Endothelial cell of umbilical vein (primary cell): ENCODE data around the gene CCL13. TPM values are rescaled to one million over a fixed set of nuclear protein-coding genes. Genes with fewer than 3 reads are reported as not detected.
A peak's percentile ranks its signal among the peaks of the same experiment; 100 is the strongest.

ENCODE experiments used
- BruUV-seq: library from RNA; stranded (reverse); fragments of 400-500 nt; replicated peaks from 2 replicates; lab custom pipeline; 2021; lab: Mats Ljungman, UMichigan
- CTCF ChIA-PET: fragments of 300-600, 350-600 bp; sonication (Branson Sonifier 250); formaldehyde crosslinking; loops from one replicate; lab custom pipeline; 2021; ENCODE audit warnings: antibody characterized with exemption, inconsistent platforms; lab: Charles Lee
- POLR2A ChIA-PET: fragments of 300-600, 350-600 bp; sonication (Branson Sonifier 250); formaldehyde crosslinking; loops from one replicate; lab custom pipeline; 2021; ENCODE audit warnings: antibody characterized with exemption, inconsistent platforms; lab: Charles Lee
- DNase-seq: peaks from one replicate; pipeline ENCODE4 v3.0.0-alpha.2; 2011; ENCODE audit warnings: low read depth, low spot score
- FAIRE-seq: peaks from 2 replicates; lab custom pipeline; 2011; peaks lifted over from hg19 to GRCh38; lab: Jason Lieb, UNC
- H2AFZ ChIP-seq: 2 replicates; pipeline ENCODE4 v1.6.0; 2012; ENCODE audit warnings: low read depth, low read length, control low read depth, inconsistent platforms
- H3K27ac ChIP-seq: 2 replicates; pipeline ENCODE4 v1.5.1; 2011; ENCODE audit warnings: low read depth, mild to moderate bottlenecking, control low read depth, low read length, moderate library complexity; ENCODE audit not compliant: insufficient read depth
- H3K27me3 ChIP-seq, 2 experiments: 2 replicates each; pipeline versions ENCODE4 v1.6.0 to v1.6.1; 2011; ENCODE audit warnings: low read length in 2 of 2, mixed read lengths in 1 of 2; ENCODE audit not compliant: control insufficient read depth in 2 of 2, insufficient read depth in 2 of 2
- H3K36me3 ChIP-seq, 2 experiments: 2 replicates in 1 of 2; 3 replicates in 1 of 2; pipeline ENCODE4 v1.5.1; 2011; ENCODE audit warnings: low read length in 2 of 2, mild to moderate bottlenecking in 1 of 2, moderate library complexity in 1 of 2; ENCODE audit not compliant: control insufficient read depth in 2 of 2, insufficient read depth in 2 of 2; ENCODE audit errors: extremely low read depth in 1 of 2
- H3K4me1 ChIP-seq: 3 replicates; pipeline ENCODE4 v1.5.1; 2011; ENCODE audit warnings: mild to moderate bottlenecking, low read length; ENCODE audit not compliant: control insufficient read depth, insufficient read depth; ENCODE audit errors: extremely low read depth
- H3K4me2 ChIP-seq: 2 replicates; pipeline ENCODE4 v1.6.1; 2011; ENCODE audit warnings: low read length, control low read depth, mixed read lengths; ENCODE audit not compliant: insufficient read depth
- H3K4me3 ChIP-seq, 3 experiments: fragments of 200-600 bp in 1 of 3; sonication (generic), shearing (Covaris generic) in 1 of 3; replicated peaks in 1 of 3; 2 replicates each; pipeline ENCODE4 v1.5.1; 2011 to 2016; ENCODE audit warnings: control low read depth in 3 of 3, low read length in 3 of 3, mild to moderate bottlenecking in 2 of 3, inconsistent platforms in 1 of 3, low read depth in 1 of 3, moderate library complexity in 1 of 3; ENCODE audit not compliant: insufficient read depth in 1 of 3
- H3K79me2 ChIP-seq: 2 replicates; pipeline ENCODE4 v1.6.0; 2012; ENCODE audit warnings: low read length, inconsistent platforms; ENCODE audit not compliant: control insufficient read depth, insufficient read depth
- H3K9ac ChIP-seq: replicated peaks from 2 replicates; pipeline ENCODE3; 2011; ENCODE audit warnings: low read length, control low read depth; ENCODE audit not compliant: insufficient read depth; ENCODE audit errors: extremely low read depth
- H3K9me1 ChIP-seq: replicated peaks from 3 replicates; pipeline ENCODE4 v1.6.0; 2011; ENCODE audit warnings: mild to moderate bottlenecking, low read length; ENCODE audit not compliant: control insufficient read depth, insufficient read depth; ENCODE audit errors: extremely low read depth
- H3K9me3 ChIP-seq: replicated peaks from 2 replicates; pipeline ENCODE4 v1.5.1; 2012; ENCODE audit warnings: low read length, inconsistent platforms; ENCODE audit not compliant: control insufficient read depth, insufficient read depth
- H4K20me1 ChIP-seq: replicated peaks from 2 replicates; pipeline ENCODE3; 2011; ENCODE audit warnings: mild to moderate bottlenecking, low read length; ENCODE audit not compliant: control insufficient read depth, insufficient read depth; ENCODE audit errors: extremely low read depth
- EZH2 ChIP-seq: IDR thresholded peaks from 2 replicates; pipeline ENCODE4 v1.6.1; 2012; ENCODE audit warnings: borderline replicate concordance, low read depth, mild to moderate bottlenecking, moderate library complexity, low read length, inconsistent platforms; ENCODE audit not compliant: severe bottlenecking
- FOS ChIP-seq: IDR thresholded peaks from 2 replicates; pipeline ENCODE4 v1.6.1; 2011; ENCODE audit warnings: mild to moderate bottlenecking, low read length, moderate library complexity, borderline replicate concordance; ENCODE audit not compliant: insufficient read depth
- GATA2 ChIP-seq: IDR thresholded peaks from 2 replicates; pipeline ENCODE4 v1.7.0; 2011; ENCODE audit warnings: low read depth, mild to moderate bottlenecking, moderate library complexity, mixed read lengths, low read length; ENCODE audit not compliant: insufficient read length, insufficient read depth
- JUN ChIP-seq: IDR thresholded peaks from 2 replicates; pipeline ENCODE4 v1.6.1; 2011; ENCODE audit warnings: borderline replicate concordance, low read depth; ENCODE audit not compliant: insufficient read length, insufficient read depth
- MYC ChIP-seq: IDR thresholded peaks from one replicate; pipeline ENCODE4 v1.6.1; 2011; ENCODE audit warnings: mild to moderate bottlenecking, low read depth, low read length
- POLR2A ChIP-seq: IDR thresholded peaks from 2 replicates; pipeline ENCODE4 v1.6.1; 2012; ENCODE audit warnings: low read depth, mild to moderate bottlenecking, control low read depth, low read length
- POLR2AphosphoS5 ChIP-seq: IDR thresholded peaks from 2 replicates; pipeline ENCODE4 v1.6.1; 2012; ENCODE audit warnings: low read depth, mild to moderate bottlenecking, control low read depth, low read length, moderate library complexity; ENCODE audit not compliant: insufficient read depth
- dilution Hi-C: fragments of 300-500 bp; cut with MboI; formaldehyde crosslinking; loops from one replicate; pipeline ENCODE4 v1.15.0; 2019; ENCODE audit warnings: low sequenced_read_pairs; ENCODE audit not compliant: extremely low pct_ligation_motif_present
- intact Hi-C: fragments of 100-400 bp; cut with micrococcal nuclease; formaldehyde crosslinking; loops from one replicate; pipeline ENCODE4 v1.10.0; 2022
- polyA plus RNA-seq, 4 experiments: library from polyadenylated mRNA; depleted of rRNA in 3 of 4; stranded (reverse) in 3 of 4; unstranded in 1 of 4; fragments of >200 nt; gene quantifications; 2 replicates each; pipeline versions ENCODE4 v1.2.1 to v1.2.3, GENCODE V29; 2011 to 2012; ENCODE audit warnings: missing spikeins in 1 of 4
- total RNA-seq: library from RNA; stranded (reverse); gene quantifications from 2 replicates; pipeline ENCODE4 v1.2.3, GENCODE V29; 2021
- TF ChIP-seq, protein P1 (sequence below), 2 donors: IDR thresholded peaks; 1 replicate in 1 of 2; 2 replicates in 1 of 2; pipeline ENCODE4 v1.5.1; 2011; ENCODE audit warnings: low read length in 2 of 2, mild to moderate bottlenecking in 2 of 2, moderate library complexity in 2 of 2, control low read depth in 1 of 2, inconsistent platforms in 1 of 2, low read depth in 1 of 2; ENCODE audit not compliant: insufficient read depth in 1 of 2; ENCODE audit errors: extremely low read depth in 1 of 2

The CCL13 gene
- total and polyA plus RNA-seq, 2 donors (not counting 3 experiments of a cell fraction or from before 2014, with no cell fraction given): not detected

DNA sequence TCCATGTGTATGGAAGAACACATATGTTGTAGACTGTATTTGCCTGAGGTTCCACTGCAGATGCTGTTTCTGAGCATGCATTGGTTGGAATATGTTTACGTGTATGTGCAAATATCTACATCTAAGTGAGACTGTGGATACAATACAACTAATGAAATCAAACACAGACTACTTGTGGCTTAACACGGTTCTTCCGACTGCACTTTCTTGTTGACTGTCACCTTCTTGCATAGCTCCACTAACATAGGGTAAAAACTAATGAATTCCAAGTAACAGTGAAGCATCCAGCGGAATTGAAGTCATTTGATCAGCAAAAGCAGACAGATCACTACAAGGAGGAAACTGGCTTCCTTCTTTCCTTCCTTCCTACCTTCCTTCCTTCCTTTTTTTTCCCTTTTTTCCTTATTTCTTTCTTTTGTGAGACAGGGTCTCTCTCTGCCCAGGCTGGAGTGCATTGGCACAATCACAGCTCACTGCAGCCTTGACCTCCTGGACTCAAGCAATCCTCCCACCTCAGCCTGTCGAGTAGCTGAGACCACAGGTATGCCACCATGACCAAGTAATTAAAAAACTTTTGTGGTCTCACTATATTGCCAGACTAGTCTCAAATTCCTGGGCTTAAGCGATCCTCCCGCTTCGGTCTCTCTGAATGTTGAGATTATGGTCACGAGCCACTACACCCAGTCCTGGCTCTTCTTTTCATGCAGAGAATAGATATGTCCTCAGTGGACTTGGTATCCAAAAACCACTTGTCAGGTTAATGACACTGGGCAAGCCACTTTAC is 28.7 kb downstream of the CCL13 start:
- peak; percentile 4 for DNase-seq
- no peak overlapping the region for H3K27ac ChIP-seq
- no peaks in the 10 kb centered on the region for H3K27me3 ChIP-seq
- H3K79me2 ChIP-seq: no peaks in the 10 kb centered on the region
- POLR2A ChIA-PET: interaction anchor here (0.6 kb wide), 1 partner anchor 735 kb away, joined by 3 read pairs; the partner anchor contains the start of gene RAD51D
- dilution Hi-C loops (no loop called here), intact Hi-C loops (loop anchor here (5.0 kb wide), 1 partner anchor 1242 kb away; no protein-coding TSS in a partner anchor)
- H3K9me1 ChIP-seq: no peaks in the 10 kb centered on the region
- FAIRE-seq: no peak
- CTCF ChIA-PET: interaction anchor here (1.2 to 4.9 kb wide), 4 partner anchors 24 to 185 kb away, joined by 4 to 45 read pairs (median 16); no protein-coding TSS in a partner anchor
- no peak overlapping the region for H3K9ac ChIP-seq
- no peaks in the 10 kb centered on the region for H3K9me3 ChIP-seq
- BruUV-seq: no TSS peak
- peak overlapping the region; percentile 54 for H3K4me2 ChIP-seq
- H2AFZ ChIP-seq: no peak overlapping the region
- TF ChIP-seq POLR2AphosphoS5 (no peak), POLR2A (no peak), EZH2 (no peak), JUN (no peak), GATA2 (no peak), FOS (no peak), MYC (no peak)
- TF ChIP-seq, protein P1, sequence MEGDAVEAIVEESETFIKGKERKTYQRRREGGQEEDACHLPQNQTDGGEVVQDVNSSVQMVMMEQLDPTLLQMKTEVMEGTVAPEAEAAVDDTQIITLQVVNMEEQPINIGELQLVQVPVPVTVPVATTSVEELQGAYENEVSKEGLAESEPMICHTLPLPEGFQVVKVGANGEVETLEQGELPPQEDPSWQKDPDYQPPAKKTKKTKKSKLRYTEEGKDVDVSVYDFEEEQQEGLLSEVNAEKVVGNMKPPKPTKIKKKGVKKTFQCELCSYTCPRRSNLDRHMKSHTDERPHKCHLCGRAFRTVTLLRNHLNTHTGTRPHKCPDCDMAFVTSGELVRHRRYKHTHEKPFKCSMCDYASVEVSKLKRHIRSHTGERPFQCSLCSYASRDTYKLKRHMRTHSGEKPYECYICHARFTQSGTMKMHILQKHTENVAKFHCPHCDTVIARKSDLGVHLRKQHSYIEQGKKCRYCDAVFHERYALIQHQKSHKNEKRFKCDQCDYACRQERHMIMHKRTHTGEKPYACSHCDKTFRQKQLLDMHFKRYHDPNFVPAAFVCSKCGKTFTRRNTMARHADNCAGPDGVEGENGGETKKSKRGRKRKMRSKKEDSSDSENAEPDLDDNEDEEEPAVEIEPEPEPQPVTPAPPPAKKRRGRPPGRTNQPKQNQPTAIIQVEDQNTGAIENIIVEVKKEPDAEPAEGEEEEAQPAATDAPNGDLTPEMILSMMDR (IDR thresholded peaks at IDR 0.05; ENCODE audit: extremely low read depth in 1 of 2, insufficient read depth in 1 of 2, low read depth in 1 of 2, low read length in 2 of 2): no peak
- no peak overlapping the region for H3K4me3 ChIP-seq
- peaks cover 47% of the 10 kb centered on the region for H3K4me1 ChIP-seq
- no peaks in the 10 kb centered on the region for H3K36me3 ChIP-seq
- H4K20me1 ChIP-seq: no peaks in the 10 kb centered on the region
